ENCODE measurements around the gene MSRB2. TPM values are rescaled to one million over a fixed set of nuclear protein-coding genes. Genes with fewer than 3 reads are reported as not detected.

The MSRB2 gene
- total RNA-seq, 2 donors from 2014 or later, result 4.5 to 16.8 TPM

Other genes starting within 250 kb of the MSRB2 start
- gene ARMC3, start 167.5 kb upstream of the MSRB2 start, total RNA-seq, result not detected
- not detected for gene PTF1A, start 96.7 kb downstream of the MSRB2 start, total RNA-seq
- 1 to 10 TPM in 1 of 2 donors, under 1 TPM in 1; 0.23 to 1.5 TPM for gene C10orf67, start 249.2 kb downstream of the MSRB2 start, total RNA-seq

All from activated naive CD4-positive, alpha-beta T cell treated with anti-CD3 and anti-CD28 coated beads, Interleukin-2, amount 50 U/mL, for 72 hours (primary cell).